K562 (cell line): ENCODE results near the gene ATOH8. TPM values are rescaled to one million over a fixed set of nuclear protein-coding genes. Genes with fewer than 3 reads are reported as not detected.

Experiments used
- ATAC-seq: fragments of 200-7000 bp; cut with Tn5 transposase; 3 replicates; pipeline ENCODE4 v1.9.1; 2020; ENCODE audit warnings: moderate library complexity
- BruUV-seq: library from RNA; stranded (reverse); fragments of 400-500 nt; replicated peaks from 2 replicates; lab custom pipeline; 2021; lab: Mats Ljungman, UMichigan
- CTCF ChIA-PET: fragments of 300-600 bp; formaldehyde crosslinking; extraction: SDS; loops from one replicate; lab custom pipeline; 2021; ENCODE audit warnings: low intra/inter-chr PET ratio; lab: Yijun Ruan, JAX
- POLR2A ChIA-PET: fragments of 300-600, 350-650 bp; sonication (Branson Sonifier 250); formaldehyde crosslinking; extraction: SDS; loops from one replicate; lab custom pipeline; 2021; ENCODE audit warnings: antibody characterized with exemption, inconsistent platforms; lab: Yijun Ruan, JAX
- DNase-seq, 4 experiments: peaks; one replicate each; pipeline versions ENCODE4 v3.0.0 to v3.0.0-alpha.2; 2011 to 2018; ENCODE audit warnings: low spot score in 3 of 4, mixed read lengths in 3 of 4; ENCODE audit errors: extremely low read depth in 1 of 4
- FAIRE-seq: peaks from 2 replicates; lab custom pipeline; 2011; peaks lifted over from hg19 to GRCh38; lab: Jason Lieb, UNC
- H2AFZ ChIP-seq: 2 replicates; pipeline ENCODE4 v1.6.0; 2011; ENCODE audit warnings: low read depth, low read length, control low read depth, inconsistent platforms
- H3K27ac ChIP-seq: fragments of 200-600 bp; 3 replicates; pipeline ENCODE4 v1.8.0; 2011; ENCODE audit warnings: low read depth, mild to moderate bottlenecking, control low read depth, inconsistent platforms, low read length, moderate library complexity, mixed read lengths; ENCODE audit errors: extremely low read depth
- H3K27me3 ChIP-seq, 2 experiments: fragments of 300-600 bp in 1 of 2; 2 replicates in 1 of 2; 3 replicates in 1 of 2; pipeline versions ENCODE4 v1.6.0 to v1.8.0; 2011; ENCODE audit warnings: inconsistent platforms in 2 of 2, low read length in 2 of 2, mild to moderate bottlenecking in 1 of 2, mixed read lengths in 1 of 2, moderate library complexity in 1 of 2; ENCODE audit not compliant: control insufficient read depth in 2 of 2, insufficient read depth in 2 of 2
- H3K36me3 ChIP-seq: fragments of 300-600 bp; 3 replicates; pipeline ENCODE4 v1.8.0; 2011; ENCODE audit warnings: mild to moderate bottlenecking, low read length, inconsistent platforms; ENCODE audit not compliant: control insufficient read depth, insufficient read depth
- H3K4me1 ChIP-seq, 2 experiments: fragments of 200-600 bp in 1 of 2; replicated peaks in 1 of 2; 2 replicates in 1 of 2; 3 replicates in 1 of 2; pipeline versions ENCODE4 v1.5.1 to v1.8.0; 2011; ENCODE audit warnings: inconsistent platforms in 2 of 2, low read length in 2 of 2, mild to moderate bottlenecking in 1 of 2, mixed read lengths in 1 of 2, moderate library complexity in 1 of 2; ENCODE audit not compliant: control insufficient read depth in 2 of 2, insufficient read depth in 2 of 2
- H3K4me2 ChIP-seq: 2 replicates; pipeline ENCODE4 v1.6.1; 2011; ENCODE audit warnings: low read length, control low read depth, inconsistent platforms, mixed read lengths; ENCODE audit not compliant: insufficient read depth
- H3K4me3 ChIP-seq: fragments of 200-600 bp; sonication (generic), shearing (Covaris generic); 2 replicates; pipeline ENCODE4 v1.5.1; 2016; ENCODE audit warnings: control low read depth, inconsistent platforms
- H3K79me2 ChIP-seq: fragments of 200-600 bp; 3 replicates; pipeline ENCODE4 v1.8.0; 2011; ENCODE audit warnings: low read length, inconsistent platforms; ENCODE audit not compliant: control insufficient read depth, insufficient read depth
- H3K9ac ChIP-seq, 2 experiments: 2 replicates each; pipeline versions ENCODE4 v1.6.0 to v1.6.1; 2011; ENCODE audit warnings: low read depth in 2 of 2, low read length in 2 of 2, control low read depth in 1 of 2, inconsistent platforms in 1 of 2, mild to moderate bottlenecking in 1 of 2, mixed read lengths in 1 of 2; ENCODE audit not compliant: insufficient read depth in 1 of 2
- H3K9me1 ChIP-seq: one replicate; pipeline ENCODE4 v1.6.0; 2011; ENCODE audit warnings: inconsistent platforms, mild to moderate bottlenecking, low read length, moderate library complexity; ENCODE audit not compliant: control insufficient read depth, insufficient read depth
- H3K9me3 ChIP-seq: replicated peaks from 2 replicates; pipeline ENCODE4 v1.5.1; 2011; ENCODE audit warnings: low read depth, low read length, inconsistent platforms; ENCODE audit not compliant: control insufficient read depth, insufficient read depth
- H4K20me1 ChIP-seq: replicated peaks from 2 replicates; pipeline ENCODE4 v1.6.1; 2011; ENCODE audit warnings: low read length, inconsistent platforms, mixed read lengths; ENCODE audit not compliant: control insufficient read depth, insufficient read depth
- CEBPZ ChIP-seq: fragments of 150-350 bp; IDR thresholded peaks from 2 replicates; pipeline ENCODE4 v1.6.1; 2014; ENCODE audit warnings: low read depth, mild to moderate bottlenecking, low read length, borderline replicate concordance
- ELF4 ChIP-seq: fragments of 450-650 bp; formaldehyde crosslinking; IDR thresholded peaks from 2 replicates; pipeline ENCODE4 v1.4.0; 2022; ENCODE audit warnings: missing genetic modification characterization
- LARP7 ChIP-seq: fragments of 450-650 bp; IDR thresholded peaks from 2 replicates; pipeline ENCODE4 v1.6.1; 2016
- MECOM ChIP-seq: fragments of 250-450 bp; sonication (Bioruptor Pico); IDR thresholded peaks from 2 replicates; pipeline ENCODE4 v1.8.0; 2022; ENCODE audit warnings: inconsistent platforms
- POLR2B ChIP-seq: fragments of 450-650 bp; IDR thresholded peaks from 2 replicates; pipeline ENCODE4 v1.6.1; 2018; ENCODE audit warnings: low read depth; ENCODE audit not compliant: partially characterized antibody
- ZNF232 ChIP-seq: sonication (generic); formaldehyde crosslinking; IDR thresholded peaks from 2 replicates; pipeline ENCODE4 v1.8.0; 2022; ENCODE audit warnings: mild to moderate bottlenecking, missing genetic modification reagents
- ZNF699 ChIP-seq: fragments of 250-450 bp; sonication (Bioruptor Pico); IDR thresholded peaks from 2 replicates; pipeline ENCODE4 v1.8.0; 2021; ENCODE audit warnings: mild to moderate bottlenecking, moderate library complexity; ENCODE audit not compliant: insufficient replicate concordance
- ZSCAN29 ChIP-seq: fragments of 450-650 bp; IDR thresholded peaks from 2 replicates; pipeline ENCODE4 v1.6.1; 2017
- WGBS: fragments of 100-300 bp; shearing (Covaris generic); methylation state at CpG from one replicate; pipeline ENCODE4 v1.1.6; 2016; ENCODE audit warnings: low coverage, mixed read lengths; ENCODE audit not compliant: insufficient coverage; ENCODE audit errors: missing lambda C conversion rate; 5-methylcytosine and 5-hydroxymethylcytosine counted together
- in situ Hi-C: fragments of 300-500 bp; cut with MboI; formaldehyde crosslinking; loops from 4 replicates; pipeline ENCODE4 v1.15.0; 2018; ENCODE audit warnings: inconsistent platforms, mixed read lengths
- intact Hi-C: fragments of 100-400 bp; cut with micrococcal nuclease; formaldehyde crosslinking; loops from 2 replicates; pipeline ENCODE4 v1.14.2; 2022
- polyA plus RNA-seq, 8 experiments: library from polyadenylated mRNA; depleted of rRNA in 4 of 8; stranded (reverse) in 5 of 8; unstranded in 3 of 8; fragments of >200 nt; fragmentation: Nextera tagmentation in 2 of 8; fragmentation: Illumina TruSeq in 1 of 8; extraction: Ambion mirVana in 2 of 8; extraction: Trizol in 1 of 8; gene quantifications; 2 replicates each; pipeline versions ENCODE4 v1.2.1 to v1.2.3, GENCODE V29; 2011 to 2014; ENCODE audit warnings: inconsistent platforms in 1 of 8, missing spikeins in 1 of 8
- total RNA-seq, 7 experiments: library from RNA; depleted of rRNA in 6 of 7; stranded (reverse); fragments of >200 nt in 6 of 7; fragmentation: Illumina TruSeq in 2 of 7; extraction: Trizol in 2 of 7; gene quantifications; 2 replicates each; pipeline versions ENCODE4 v1.2.1 to v1.2.3, GENCODE V29; 2011 to 2021; ENCODE audit warnings: low replicate concordance in 1 of 7

ATOH8 gene
- total and polyA plus RNA-seq, 9 of the 15 experiments (the other 6 are each of a cell fraction or from before 2014, with no cell fraction given): not detected

- H3K4me3 ChIP-seq: no peak overlapping the region
- in situ Hi-C loops: no loop called here
- no peaks in the 10 kb centered on the region for H3K9me3 ChIP-seq
- ATAC-seq (no peak), FAIRE-seq (no peak), DNase-seq (no peak)
- no peak overlapping the region for H3K27ac ChIP-seq
- no peak overlapping the region for H2AFZ ChIP-seq
- BruUV-seq: no TSS peak
- no peaks in the 10 kb centered on the region for H3K79me2 ChIP-seq
- H3K9me1 ChIP-seq: no peaks in the 10 kb centered on the region
- no peak overlapping the region for H3K4me2 ChIP-seq
- peaks cover 0 to 15% of the 10 kb centered on the region in 2 experiments; a peak in 2 of 5 replicates for H3K4me1 ChIP-seq
- peak overlapping the region in 1 of 2 experiments; percentile 54; a peak in 1 of 4 replicates for H3K9ac ChIP-seq
- H3K36me3 ChIP-seq: no peaks in the 10 kb centered on the region
- ChIA-PET CTCF (no interaction called here), POLR2A (interaction anchor here (0.7 to 1.2 kb wide), 3 partner anchors 18 to 320 kb away, joined by 3 to 5 read pairs (median 3); no protein-coding TSS in a partner anchor)
- intact Hi-C loops: no loop called here
- no peak for TF ChIP-seq ZNF232
- no peak for TF ChIP-seq ELF4 (CRISPR knock-in tag)
- TF ChIP-seq CEBPZ: no peak
- no peak for TF ChIP-seq ZNF699 (CRISPR knock-in tag)
- TF ChIP-seq MECOM (CRISPR knock-in tag): no peak
- TF ChIP-seq POLR2B: no peak
- TF ChIP-seq ZSCAN29: no peak
- no peak for TF ChIP-seq LARP7
- 12% methylated on average over 12 of the region's 12 CpGs for WGBS
- no peaks in the 10 kb centered on the region; the same call in 1 of the 2 replicates for H4K20me1 ChIP-seq
- peaks cover 48 to 86% of the 10 kb centered on the region in 2 experiments for H3K27me3 ChIP-seq
These were observed 14.2 kb downstream of the ATOH8 start for GRCh38 chr2:85767803-85768665.
